NCI-H2196 treated with DMSO at 0.1 percent for 48 hours (cell line): ENCODE measurements around the gene EPB42.
"Not testable (repeated sequence)": the region's sequence is repeated elsewhere in the genome, so short reads cannot be mapped to it uniquely, and the experiment has no call there.

Experiments
- DNase-seq: peaks from one replicate; lab custom pipeline; 2025; ENCODE audit not compliant: unreplicated experiment; lab: John Stamatoyannopoulos, UW

The EPB42 gene

DNA sequence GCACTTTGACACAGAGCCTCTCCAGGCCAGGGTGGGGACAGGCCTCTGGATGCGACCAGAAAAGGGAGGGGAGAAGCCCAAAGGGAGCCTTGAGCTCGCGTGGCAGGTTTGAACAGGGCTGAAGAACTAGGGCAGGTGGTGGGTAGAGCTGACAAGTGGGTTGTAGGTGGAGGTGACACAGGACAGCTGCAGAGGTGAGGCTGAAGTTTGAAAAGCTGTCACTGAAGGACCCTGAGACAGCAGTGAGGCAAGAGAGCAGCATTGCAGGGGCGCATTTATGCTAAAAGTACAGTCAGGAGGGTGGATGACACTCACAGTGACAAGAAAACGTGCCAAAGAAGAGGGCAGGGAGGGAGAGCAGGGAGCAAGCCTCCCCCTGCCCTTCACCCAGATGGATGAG, 21.8 kb upstream of the EPB42 start:
- no peak for DNase-seq

DNA sequence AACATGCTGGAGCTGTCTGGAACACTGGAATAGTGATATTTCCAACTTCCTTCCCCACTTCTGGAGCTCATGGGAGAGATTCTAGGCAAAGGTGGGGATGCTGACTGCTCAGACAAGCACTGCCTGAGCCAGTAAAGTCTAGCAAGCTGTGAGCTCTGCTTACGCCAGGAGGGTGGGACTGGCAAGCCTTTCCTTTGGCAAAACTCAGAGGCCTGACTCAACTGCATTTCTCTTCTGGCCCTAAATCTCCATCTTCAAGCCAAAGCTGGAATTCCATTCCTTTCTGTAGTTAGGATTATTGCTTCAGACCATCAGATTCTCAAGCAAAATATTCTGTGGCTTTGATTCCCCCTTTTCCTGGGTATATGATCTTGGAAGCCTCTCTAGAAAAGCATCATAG, 20.3 kb upstream of the EPB42 start:
- no peak for DNase-seq

DNA sequence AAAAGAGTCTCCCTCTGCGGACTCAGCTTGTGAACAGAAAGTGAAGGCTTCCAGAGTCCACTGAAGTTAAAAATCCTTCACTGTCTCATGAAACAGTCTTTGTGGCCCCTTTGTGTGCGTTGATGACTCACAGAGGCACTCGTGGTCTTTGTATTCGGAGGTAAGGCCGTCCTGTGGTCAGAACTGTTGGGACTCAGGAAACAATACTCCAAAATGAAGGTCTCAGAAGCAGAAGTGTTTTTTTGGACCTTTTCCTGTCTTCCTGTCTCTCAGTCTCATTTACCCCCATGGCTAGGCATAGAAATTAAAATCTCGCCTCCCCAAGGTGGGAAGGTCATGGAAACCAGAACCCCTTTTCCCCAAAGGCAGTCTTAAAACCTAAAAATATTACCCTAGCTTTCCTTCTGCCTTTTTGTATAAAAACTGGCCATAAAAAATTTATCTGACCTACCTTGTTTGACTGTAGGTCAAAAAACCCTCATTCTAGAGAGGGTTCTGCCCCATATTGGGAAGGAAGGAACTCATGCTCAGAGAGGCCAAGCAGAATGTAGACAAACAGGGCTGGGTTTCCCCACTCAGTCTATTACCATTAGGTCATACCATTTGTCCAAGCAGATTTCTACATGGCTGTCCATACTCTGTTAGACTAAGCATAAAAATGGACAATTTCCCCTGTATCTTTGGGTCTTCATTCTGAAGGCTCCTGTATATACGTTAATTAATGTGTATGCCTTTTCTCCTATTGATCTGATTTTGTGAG, 19.1 kb upstream of the EPB42 start:
- DNase-seq, result no peak

DNA sequence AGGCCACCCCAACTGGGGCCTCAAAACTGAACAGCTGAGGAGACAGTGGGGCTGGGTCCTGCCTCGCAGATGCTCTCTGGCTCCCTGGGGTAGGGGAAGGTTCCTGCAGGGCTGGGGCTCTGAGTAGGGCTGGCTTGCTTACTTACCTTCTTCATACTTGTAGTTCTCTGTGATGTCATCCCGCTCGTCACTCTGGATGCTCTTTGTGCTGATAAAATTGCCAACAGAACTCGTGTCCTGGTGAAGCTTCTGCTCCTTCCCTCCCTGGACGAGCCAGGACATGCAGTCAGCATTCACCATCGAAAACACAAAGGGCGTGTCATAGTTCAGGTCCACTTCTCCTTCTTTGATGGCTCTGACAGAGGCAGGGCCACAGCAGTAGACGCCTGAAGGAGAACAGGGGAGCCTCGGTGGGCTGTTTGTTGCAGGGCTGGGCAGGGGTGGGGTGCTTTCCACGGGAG, 17.9 kb upstream of the EPB42 start:
- no peak for DNase-seq

DNA sequence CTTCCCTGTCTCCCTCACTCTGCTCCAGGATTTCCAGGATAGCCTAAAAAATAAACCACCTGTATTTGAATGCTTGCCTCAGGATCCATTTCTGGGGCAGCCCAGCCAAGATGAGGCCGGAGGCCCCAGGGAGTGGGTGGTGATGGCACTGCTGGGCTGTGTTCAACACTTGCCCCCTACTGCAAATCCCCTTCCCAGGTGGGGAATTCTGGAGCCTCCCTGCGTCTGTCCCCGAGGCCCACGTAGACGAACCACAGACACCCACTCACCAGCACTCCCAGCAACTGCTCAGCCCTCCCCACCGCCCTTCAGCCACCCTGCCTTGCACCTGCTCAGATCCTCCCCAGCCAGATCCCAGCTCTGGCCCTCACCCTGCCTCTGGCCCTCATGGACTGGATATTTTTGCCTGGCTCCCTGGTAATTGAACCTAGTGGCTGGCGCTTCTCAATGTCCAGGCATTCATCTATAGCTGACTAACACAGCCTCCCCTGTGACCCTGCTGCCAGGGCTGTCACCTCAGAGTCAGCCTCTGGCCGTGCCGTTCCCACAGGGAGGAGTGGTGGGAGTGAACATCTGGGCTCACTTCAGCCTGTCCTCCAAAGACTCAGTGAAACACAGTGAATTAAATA, 17.1 kb upstream of the EPB42 start:
- no peak for DNase-seq

DNA sequence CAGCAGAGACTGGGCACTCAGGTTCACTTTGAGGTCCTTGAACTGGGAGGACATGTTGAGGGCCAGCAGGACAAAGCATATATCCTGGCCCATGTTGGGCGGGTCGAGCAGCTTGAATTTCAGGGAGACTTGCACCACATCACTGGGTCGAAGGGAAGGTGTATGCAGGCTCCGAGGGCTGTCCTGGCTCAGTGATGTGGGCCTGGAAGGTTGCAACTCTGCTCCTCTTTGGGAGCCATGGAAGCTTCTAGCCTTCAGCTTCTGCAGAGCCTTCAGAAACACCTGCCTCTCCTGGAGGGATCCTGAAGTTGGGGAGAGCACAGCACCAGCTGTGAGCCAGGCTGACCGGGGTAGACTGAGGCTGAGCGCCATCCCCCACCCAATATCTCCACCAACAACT, 14.7 kb upstream of the EPB42 start:
- no peak for DNase-seq

DNA sequence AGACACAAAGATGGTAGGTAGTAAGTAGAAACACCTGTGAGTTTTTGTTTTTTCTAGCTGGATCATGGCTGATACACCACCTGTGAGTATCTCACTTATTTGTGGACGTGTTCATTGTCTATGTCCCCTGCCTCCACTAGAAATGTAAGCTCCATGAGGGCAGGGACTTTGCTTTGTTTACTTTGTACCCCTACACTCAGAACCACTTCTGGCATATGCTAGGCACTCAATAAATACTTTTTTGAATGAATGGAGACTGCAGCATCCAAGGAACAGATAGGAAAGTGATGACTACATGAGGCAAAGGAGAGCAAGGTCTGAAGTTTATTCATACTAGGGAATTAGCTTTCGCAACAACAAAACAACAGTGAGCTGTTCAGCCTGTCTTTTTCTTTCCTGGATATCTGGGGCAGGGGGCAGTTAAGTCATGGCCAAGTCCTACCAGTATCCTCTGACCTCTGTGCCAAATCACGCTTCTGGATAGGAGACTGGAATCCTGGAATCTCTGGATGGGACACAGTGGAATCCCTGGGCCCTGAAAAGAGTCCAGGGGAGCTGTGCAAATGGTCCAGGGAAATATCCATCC, 11.6 kb upstream of the EPB42 start:
- DNase-seq, result no peak

DNA sequence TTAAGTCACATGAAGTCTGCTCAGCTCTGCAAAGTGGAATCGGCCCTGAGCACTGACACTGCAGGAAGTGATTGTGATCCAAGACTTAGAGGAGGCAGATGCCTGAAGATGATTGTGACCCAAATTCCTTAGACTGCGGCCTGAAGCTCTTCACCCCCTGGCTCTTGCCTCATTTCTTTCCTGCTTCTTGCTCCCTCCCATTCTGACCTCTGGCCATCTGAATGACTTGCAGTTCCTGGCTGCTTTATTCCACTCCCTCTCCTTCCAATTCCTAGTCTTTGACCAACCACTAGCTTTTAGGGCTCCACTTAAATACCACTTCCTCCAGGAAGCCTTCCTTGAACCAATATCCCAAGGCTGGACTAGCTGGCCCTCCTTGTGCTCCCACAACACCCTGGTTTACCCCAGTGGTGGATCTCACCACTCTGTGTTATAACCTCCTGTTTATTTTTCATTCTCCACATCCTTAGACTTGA, 9.9 kb upstream of the EPB42 start:
- DNase-seq, result no peak

DNA sequence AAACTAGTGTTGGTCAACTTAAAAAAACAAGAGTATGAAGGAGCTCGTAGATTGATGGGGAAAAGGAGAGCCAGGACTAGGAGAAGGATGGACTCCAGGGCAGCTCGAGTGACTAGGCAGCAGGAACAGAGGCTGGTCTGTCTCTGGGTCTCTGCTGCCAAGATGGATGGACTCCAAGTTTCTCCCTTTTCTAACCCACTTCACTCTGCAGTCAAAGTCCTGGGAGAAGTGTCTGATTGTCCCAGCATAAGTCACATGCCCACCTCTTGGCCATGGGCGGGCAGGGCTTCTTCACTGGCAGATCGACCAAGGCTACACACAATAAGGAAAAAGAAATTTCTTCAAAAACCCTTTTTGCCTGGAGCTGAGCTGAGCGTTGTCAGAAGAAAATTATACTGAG, 9.2 kb upstream of the EPB42 start:
- no peak for DNase-seq

DNA sequence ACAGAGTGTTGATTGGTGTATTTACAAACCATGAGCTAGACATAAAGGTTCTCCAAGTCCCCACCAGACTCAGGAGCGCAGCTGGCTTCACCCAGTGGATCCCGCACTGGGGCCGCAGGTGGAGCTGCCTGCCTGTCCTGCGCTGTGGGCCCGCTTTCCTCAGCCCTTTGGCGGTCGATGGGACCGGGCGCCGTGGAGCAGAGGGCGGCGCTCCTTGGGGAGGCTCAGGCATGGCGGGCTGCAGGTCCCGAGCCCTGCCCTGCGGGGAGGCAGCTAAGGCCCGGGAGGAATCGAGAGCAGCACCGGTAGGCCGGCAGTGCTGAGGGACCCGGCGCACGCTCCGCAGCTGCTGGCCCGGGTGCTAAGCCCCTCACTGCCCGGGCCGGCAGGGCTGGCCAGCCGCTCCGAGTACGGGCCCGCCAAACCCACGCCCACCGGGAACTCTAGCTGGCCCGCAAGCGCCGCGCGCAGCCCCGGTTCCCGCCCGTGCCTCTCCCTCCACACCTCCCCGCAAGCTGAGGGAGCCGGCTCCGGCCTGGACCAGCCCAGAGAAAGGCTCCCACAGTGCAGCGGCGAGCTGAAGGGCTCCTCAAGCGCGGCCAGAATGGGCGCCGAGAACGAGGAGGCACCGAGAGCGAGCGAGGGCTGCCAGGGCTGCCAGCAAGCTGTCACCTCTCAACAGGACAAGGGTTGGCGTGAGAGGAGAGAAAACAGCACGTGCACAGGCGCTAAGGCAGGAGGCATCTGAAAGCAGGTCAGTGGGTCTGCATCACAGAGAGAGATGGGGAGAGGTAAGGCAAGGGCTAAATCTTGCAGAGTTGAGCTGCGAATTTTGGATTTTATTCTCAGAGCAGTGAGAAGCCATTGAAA, 5.9 kb upstream of the EPB42 start:
- DNase-seq, result no peak

DNA sequence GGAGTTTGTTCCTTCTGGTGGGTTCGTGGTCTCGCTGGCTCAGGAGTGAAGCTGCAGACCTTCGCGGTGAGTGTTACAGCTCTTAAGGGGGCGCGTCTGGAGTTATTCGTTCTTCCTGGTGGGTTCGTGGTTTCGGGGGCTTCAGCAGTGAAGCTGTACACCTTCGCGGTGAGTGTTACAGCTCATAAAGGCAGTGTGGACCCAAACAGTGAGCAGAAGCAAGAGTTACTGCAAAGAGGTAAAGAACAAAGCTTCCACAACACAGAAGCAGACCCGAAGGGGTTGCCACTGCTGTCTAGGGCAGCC, 5.1 kb upstream of the EPB42 start:
- not testable (repeated sequence) for DNase-seq

DNA sequence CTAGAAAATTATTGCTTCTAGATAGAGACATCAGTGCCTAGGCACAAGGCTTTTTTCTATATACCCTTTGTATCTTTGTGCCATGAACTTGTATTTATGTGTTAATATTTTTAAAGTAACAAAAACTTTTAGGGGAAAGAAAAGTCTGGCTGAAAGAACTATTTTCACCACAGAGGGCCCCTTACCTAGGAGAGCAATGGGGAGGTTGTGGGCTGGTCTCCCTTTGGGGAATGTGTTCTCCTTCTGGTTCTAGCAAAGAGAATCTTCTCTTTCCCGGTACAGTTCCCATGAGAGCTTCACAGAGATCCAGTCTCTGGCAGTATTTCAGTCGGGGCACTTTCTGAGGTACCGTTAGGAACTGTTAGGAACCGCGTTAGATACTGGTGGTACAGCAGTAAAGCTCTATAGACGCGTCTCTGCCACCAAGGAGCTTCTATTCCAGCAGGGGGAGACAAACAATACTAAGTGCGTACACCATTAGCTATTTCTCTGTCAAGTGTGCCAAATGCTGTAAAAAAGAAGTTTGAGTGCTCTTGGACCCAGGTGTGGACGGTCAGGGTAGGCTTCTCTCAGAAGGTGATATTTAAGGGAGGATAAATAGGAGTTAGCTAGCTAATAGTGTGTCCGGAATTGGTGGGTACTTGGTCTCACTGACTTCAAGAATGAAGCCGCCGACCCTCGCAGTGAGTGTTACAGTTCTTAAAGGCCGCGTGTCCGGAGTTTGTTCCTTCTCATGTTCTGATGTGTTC, 4.6 kb upstream of the EPB42 start:
- DNase-seq, result peak; percentile 9

DNA sequence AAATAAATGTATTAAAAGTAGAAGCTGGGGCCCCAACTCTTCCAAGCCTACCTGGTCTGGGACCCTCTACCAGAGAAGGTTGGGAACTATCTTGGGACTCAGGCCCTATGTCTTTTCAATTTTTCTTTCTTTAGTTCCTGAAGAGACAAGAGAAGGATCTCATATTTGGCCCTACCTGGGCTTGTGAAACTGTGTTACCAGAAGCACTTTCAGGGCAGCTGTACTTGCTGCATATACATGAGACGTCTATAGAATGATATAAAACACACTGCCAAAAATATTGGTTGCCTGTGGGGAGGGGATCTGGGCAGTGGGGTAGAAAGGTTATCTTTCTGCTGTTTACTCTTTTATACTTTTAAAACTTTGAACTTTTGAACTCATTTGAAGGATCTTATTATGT, 604 bp upstream of the EPB42 start:
- DNase-seq, result no peak

DNA sequence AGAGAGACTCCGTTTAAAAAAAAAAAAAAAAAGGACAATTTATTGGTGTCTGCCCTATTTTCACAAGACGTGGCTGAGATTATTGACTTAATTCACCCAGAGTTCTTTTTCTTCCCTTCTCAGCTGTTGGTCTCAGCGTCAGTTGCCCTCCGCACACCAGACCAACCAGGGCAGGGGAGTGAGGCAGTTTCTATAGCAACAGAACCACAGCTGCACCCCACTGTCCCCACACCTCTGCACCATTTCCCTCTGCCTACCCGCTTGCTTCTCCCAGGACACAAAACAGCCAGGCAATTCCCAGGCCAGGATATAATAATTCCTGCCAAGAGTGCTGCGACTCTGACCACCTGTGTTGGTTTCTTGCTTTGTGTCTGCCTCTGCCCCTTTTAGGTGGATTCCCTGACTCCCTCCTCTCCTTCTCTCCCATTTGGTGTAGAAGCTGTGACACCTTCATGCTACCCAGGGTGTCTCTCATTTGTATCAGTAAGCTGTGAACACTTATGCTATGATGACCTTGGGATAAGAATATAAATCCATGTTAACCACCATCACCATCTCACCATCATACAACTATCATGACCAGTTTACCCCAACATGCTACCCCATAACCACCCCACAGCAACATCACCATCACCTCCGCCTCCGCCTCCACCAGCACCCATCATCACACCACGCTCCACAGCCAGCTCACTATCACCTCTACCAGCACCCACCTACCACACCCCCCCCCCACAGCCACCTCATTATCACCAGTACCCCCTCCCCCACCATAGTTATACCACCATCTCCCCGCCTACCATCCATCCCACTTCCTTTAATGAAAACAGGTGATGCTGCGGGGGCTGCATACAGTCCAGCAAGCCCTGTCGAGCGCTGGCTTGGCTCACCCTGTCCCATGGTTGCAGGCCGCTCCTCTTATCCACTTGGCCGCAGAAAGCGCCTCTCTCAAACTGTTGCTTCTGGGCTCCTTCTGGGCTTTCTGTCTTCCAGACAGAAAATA, 589 bp downstream of the EPB42 start:
- DNase-seq, result no peak

DNA sequence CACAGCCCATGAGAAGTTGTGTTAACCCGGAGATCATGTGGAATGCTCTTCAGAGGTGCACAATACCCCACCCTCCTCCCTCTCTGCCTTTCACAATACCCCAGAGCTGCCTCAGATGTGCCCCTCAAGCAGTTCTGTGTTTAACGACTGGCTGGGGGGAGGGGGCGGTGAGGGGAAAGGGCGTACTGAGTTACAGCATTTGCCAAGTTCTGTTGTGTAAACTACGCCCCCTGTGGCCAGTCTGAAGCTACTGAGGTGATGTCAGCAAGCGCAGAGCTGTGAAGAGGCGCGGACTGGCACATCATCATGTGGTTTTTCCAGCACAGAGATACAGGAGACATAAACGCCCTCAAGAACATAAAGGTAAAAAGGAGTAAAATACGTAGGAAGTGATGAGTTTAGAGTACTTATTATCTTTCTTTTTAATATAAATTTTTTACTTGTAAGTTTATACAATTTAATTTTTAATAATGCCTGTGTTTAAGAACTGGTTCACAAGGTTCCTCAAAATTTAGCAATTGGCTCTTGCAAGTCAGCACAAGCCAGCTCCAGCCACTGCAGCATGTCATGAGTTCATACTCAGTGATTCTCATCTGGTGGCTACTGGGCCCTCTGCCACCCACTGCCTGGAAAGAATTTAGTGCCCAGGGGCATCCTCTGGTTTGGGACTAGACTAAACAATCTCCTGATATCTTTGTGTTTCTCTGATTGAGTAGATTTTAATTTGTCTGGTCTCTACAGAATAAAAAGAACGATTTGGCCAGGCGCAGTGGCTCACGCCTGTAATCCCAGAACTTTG, 1.7 kb downstream of the EPB42 start:
- no peak for DNase-seq

DNA sequence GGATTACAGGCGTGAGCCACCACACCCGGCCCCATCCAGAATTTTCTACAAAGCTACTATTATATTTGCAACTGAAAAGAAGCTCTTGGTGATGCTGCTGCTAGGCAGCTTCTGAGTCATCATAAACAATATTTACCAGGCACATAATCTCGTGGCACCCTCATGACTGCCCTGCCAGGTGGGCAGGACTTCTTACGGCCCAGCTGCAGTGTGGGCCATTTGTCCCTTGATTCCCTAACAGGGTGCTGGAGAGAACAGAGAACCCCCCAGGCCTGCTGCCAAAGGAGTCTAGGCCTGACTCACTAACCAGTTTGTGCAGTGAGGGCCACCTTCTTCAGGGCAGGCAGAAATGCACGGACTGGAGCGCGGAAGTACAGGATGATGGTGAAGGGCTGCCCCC, 4.9 kb downstream of the EPB42 start:
- no peak for DNase-seq

DNA sequence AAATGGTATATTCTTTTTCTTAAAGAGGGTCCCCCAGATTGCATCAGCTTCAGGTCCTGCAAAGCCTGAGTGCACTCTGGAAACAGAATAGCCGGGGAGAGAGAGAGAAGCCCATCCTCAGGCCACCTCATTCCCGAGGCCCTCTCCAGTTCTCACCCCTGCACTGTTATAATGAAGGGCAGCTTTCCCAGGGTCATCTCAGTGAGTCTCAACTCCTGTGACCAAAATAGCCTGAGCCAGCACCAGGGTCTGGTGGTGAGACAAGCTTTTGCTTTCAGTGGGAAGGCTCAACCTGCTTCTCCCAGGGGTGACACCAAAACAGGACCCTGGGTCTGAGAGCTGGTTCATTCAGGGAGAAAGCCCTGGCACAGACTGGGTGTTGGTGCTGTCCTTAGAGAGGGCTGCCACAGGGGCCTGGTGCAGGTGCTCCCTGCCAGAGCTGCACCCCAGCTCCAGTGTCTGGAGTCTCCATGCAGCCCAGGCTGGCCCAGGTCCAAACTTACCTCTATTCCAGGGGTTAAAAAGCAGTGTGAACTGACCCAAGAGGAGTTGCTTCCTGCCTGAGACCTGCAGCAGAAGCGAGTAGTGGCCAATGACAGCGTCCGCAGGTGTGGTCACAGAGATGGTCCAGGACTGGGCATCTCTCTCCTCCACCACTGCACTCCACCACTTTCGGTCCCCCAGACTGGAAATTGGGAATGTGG, 6.1 kb downstream of the EPB42 start:
- DNase-seq, result no peak

DNA sequence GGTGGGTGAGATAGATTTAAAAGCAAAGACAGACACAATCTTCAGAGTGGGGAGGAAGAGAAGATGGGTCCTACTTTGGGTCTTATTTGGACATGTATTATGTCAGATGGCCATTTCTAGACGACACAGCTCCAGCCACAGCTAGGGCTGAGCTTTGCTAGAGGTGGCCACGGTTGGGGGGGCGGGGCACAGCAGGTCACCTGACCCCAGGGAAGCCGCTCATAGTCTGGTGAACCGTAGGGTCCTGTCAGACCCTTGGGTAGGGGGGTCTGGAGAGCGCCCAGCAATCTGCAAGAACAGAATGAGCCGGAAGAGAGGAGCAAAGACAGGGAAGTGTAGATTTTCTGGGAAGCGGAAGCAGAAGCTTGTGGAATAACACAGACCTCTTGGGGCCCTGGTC, 6.6 kb downstream of the EPB42 start:
- DNase-seq, result no peak
